Dermis blood vessel endothelial cell (primary cell): ENCODE measurements around the gene PIGR. TPM values are rescaled to one million over a fixed set of nuclear protein-coding genes. Genes with fewer than 3 reads are reported as not detected.

ENCODE experiments used
- DNase-seq: peaks from one replicate; pipeline ENCODE4 v3.0.0; 2010
- total RNA-seq: library from RNA; depleted of rRNA; stranded (reverse); fragments of >200 nt; gene quantifications from 2 replicates; pipeline ENCODE4 v1.2.3, GENCODE V29; 2014

Gene PIGR
- total RNA-seq = under 0.01 TPM in 2 replicates

DNA sequence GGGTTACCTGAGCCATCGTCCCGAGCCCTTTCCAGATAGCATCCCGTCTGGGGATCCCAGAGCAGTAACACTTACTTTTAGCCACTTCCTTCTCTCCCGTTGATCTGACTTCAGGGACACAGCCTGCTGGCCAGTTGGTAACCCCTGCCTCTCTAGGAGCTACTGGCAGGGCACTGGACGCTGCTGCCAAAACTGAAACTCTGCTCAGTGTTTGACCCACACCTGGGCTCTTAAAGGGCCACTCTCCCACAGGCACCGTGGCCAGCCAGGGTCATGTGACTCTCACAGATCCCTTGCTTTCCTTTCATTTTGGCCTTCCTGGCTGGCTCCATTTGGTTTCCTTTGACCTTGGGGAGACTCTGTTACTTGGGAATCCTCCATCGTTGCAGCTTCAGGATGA lies at the start of gene PIGR:
PIGR (minus strand) TSS at position 206 of the 400 bp plus-strand sequence. CDS start 5,935 bp downstream, outside the sequence.
- DNase-seq = no peak

DNA sequence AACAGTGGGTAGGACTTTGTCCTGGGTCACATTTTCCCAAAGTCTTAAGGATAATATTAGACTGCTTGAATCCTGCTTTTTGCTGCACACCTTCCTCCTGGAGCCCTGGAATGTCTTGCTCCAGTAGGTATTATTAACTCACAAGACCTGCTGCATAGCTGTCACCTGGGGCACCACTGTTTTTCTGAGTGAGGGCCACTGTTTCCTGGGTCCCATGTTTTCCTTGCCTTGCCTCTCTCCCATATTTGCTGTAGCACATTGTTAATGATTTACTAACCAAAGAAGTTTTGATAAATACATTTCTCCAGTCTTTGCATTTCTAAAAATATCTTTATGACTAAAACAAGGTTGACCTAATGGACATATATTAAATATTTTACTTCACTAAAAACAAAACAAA lies 46.5 kb upstream of the PIGR start:
- DNase-seq = no peak

DNA sequence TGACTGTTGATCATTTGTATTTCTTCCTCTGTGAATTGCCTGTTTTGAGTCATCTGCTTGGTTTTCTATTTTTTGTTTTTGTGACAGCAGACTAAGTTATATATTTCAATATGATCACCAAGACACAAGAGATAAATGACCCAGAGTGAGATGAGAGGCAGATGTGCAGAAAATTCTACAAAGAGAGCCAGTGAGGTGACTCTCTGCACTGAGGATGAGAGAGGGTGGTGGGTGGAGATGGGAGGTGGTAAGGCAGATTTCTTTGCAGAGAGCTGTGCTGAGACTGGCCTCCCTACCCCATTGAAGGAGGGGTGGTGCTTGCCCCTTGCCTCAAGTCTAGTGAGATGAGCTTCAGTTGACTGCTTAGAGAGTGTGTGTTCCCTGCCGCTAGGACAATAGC lies 41.6 kb upstream of the PIGR start:
- DNase-seq = no peak

DNA sequence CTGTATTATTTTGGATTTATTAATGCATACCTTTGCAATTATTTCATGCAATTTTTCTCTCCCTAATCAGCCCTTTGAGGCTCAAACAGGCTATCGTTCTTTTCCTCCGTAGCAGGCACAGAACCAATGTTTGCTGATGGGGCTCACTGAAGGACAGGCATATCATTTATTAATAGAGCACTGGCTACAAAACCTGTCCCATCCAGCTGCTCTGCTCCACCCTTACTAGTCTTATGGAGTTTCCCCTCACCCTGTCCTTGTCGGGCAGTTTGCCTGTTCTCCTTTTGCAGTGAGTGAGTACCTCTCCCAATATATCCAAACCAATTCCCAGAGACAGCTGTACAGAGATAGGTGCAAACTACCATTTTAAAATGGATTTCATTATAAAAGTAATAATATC lies 40.6 kb upstream of the PIGR start:
- DNase-seq = no peak

- DNase-seq = no peak
Measured at GRCh38 chr1:206986402-206986801, 40.1 kb upstream of the PIGR start.

DNA sequence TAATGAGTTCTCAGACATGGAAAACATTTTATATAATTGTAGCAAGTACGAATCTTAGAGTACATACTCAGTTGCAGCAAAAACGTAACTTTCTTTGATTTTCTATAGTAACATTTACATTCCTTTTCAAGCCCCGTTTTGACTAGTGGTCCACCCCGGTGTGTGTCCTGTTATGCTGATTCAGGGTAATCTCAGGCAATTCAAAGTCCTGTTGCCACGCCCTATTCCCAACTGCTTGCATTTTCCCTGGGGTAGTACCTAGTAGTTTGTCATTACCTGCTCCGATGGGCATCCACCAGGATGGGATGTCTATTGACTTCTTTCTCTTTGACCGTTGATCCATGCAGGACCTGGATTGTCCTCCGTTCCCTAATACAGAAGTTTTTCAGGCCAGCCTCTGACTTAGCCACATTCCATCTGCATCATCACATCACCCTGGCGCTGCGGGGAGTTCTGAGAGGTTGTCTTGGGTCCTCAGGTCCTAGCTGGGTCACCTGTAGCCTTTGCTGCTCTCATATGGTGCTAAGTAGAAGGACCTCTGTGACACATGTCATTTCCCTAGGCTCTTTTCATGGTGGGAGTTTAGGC lies 39.0 kb upstream of the PIGR start:
- no peak for DNase-seq

DNA sequence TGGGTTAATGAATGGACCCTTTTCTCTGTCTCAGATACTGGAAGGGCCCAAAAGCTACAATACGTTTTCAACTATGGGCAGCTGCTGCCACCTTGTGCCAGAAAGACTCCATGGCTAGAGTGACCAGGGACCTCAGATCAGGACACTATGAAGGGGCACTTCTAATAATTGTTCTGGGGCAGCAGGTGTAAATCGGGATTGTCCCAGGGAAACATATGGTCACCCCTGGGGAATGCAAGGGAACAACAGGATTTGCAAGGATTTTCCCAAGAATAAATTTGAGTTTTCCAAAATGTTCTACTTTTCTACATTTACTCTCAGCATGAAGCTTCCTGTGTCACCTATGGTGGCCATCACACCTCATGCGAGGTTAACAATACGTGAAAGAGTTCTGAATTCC lies 36.0 kb upstream of the PIGR start:
- DNase-seq = peak; percentile 57

DNA sequence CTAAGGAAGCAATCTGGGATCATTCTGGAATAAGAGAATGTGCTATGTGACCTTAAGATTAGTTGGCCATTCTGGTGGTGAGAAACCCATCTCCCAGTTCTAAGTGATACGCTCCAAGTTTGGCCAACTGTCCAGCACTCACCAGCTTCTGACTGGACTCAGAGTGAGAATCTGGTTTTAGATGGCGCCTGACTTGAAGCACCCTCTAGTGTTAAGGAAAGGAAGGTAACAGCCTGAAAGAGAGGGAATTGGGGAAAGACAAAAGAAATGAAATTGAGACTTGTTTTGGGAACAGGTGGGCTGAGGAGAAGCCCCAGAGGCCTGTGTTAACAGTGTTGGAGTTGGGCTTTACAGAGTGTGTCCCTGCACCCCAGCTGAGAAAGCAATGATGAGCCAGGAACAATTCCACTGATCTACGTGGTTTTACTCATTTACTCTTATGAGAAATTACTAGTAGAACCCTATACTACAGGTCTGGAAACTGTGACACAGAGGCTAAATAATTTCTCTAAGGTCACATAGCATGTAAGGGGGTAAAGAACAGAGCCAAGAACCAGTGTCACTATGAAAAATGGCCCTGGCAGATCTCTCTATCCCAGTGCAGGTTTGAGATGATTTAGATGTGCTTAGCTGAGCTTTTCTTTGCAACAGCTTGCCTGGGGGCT lies 33.2 kb upstream of the PIGR start:
- peak; percentile 36 for DNase-seq

DNA sequence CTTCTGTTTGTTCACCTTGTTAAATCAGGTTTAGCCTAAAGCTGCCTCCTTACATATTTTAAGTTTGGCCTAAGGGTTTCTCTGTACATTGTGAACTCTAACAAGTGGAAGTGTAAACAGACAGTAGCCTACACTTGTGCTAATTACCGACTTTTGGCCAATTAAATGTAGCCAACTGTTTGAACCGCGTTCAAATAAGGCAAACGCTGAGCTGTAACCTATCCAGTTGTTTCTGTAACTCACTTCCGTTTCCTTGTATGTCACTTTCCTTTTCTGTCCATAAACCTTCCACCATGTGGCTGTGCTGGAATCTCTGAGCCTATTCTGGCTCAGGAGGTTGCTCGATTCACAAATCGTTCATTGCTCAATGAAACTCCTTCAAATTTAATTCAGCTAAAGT lies 32.0 kb upstream of the PIGR start:
- DNase-seq = no peak

- no peak for DNase-seq
Measured at GRCh38 chr1:206975306-206975705, 29.0 kb upstream of the PIGR start.

DNA sequence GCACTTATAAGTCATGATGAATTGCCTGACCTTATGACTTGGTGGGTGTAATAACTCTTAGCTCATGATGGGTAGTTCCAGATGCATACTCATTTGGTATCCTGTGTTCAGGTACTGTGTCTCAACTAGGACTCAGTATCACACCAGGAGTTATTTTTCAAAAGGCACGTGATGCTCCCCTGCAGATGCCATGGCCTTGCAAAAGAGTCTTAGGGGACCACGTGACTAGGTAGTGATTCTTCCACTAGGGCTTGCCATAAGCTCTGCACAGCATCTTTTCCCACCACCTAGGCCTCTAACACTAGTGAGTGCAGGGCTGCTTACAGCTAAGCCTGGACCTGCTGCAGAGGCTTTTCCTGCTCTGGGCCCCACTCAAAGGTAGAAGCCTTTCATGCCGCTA lies 27.9 kb upstream of the PIGR start:
- DNase-seq = no peak

- no peak for DNase-seq
Measured at GRCh38 chr1:206972728-206973127, 26.5 kb upstream of the PIGR start.

- no peak for DNase-seq
Measured at GRCh38 chr1:206971029-206971655, 24.9 kb upstream of the PIGR start.

- DNase-seq = no peak
Measured at GRCh38 chr1:206970446-206970845, 24.2 kb upstream of the PIGR start, which contains the start of gene FCAMR. FCAMR (minus strand) TSS chr1:206970460; CDS start chr1:206970125, 335 bp downstream.

- no peak for DNase-seq
Measured at GRCh38 chr1:206969090-206969489, 22.8 kb upstream of the PIGR start.

DNA sequence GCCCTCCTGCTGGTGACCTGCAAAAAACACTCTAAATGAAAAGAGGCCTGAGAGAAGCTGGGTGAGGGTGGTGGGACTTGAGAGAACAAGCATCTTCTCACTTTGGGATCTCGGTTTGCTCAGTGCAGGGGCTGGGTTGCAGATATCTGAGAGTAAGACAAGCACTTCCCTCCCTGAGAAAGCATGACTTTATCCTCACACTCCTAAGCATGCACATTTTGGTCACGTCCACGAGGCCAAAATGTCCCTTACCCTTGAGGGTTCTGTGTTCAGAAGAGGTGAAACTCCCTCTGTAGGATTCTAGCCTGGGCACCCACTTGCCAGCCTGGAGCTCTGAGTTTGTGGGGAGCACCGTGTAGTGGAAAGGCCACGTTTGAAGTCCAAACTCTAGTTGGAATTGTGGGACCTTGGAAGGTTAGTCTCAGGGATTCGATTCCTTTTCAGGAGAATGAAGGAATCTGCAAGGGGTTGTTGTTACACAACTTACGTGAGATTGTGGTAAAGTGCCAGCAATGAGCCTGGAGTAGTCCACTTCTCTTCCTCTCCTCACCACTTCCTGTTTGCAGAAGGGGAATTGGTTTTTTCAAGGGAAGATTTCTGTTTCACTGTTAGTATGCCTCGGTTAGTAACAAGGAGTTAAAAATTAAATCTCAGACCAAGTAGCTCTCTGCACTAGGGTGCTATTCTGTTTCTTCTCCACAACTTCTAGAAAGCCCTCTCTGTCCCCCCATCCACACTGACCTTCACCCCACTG lies 21.0 kb upstream of the PIGR start:
- DNase-seq = no peak

DNA sequence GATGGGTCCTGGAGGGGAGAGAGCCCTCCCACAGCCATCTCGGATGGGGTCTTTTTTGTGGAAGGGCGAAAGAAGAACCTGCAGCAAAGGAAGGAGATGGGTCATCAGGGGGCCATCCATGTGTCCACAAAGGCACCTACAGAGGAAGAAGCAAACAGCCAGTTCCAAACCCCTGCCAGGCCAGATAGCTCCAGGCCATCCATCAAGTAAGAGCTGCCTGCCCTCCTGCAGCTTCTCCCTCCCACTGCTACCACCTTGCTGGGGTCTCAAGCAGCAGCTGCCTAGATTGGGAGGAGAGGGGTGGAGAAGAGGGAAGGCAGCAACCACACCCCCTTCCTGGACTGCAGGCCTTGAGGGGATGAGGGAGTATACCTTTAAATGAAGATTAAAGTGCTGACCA lies 19.5 kb upstream of the PIGR start:
- DNase-seq = no peak

GRCh38 chr1:206963740-206964139 lies 17.5 kb upstream of the PIGR start:
- no peak for DNase-seq

- no peak for DNase-seq
Measured at GRCh38 chr1:206963119-206963712, 16.9 kb upstream of the PIGR start.

DNA sequence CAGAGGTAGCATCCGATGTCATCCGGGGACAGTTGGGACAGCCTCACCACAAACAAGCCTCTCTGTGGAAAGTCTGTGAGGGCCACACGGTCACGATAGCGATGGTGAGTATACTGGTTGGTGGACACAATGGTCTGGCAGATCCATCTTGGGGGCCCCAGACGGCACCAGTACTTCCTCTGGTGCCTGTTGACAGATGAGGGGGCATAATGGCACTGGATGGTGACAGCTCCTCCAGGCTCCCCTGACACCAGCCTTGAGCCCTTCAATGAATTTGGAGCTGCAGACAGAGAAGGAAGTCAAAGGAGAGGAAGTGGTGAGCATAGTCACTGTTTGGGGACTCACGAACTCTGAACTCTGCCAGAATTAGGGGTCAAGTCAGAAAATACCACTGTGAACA lies 16.0 kb upstream of the PIGR start:
- no peak for DNase-seq

- DNase-seq = no peak
Measured at GRCh38 chr1:206961668-206962067, 15.4 kb upstream of the PIGR start.

GRCh38 chr1:206960676-206961386 lies 14.6 kb upstream of the PIGR start:
- DNase-seq = no peak
